ENCODE measurements around the gene PLIN5.

DNA sequence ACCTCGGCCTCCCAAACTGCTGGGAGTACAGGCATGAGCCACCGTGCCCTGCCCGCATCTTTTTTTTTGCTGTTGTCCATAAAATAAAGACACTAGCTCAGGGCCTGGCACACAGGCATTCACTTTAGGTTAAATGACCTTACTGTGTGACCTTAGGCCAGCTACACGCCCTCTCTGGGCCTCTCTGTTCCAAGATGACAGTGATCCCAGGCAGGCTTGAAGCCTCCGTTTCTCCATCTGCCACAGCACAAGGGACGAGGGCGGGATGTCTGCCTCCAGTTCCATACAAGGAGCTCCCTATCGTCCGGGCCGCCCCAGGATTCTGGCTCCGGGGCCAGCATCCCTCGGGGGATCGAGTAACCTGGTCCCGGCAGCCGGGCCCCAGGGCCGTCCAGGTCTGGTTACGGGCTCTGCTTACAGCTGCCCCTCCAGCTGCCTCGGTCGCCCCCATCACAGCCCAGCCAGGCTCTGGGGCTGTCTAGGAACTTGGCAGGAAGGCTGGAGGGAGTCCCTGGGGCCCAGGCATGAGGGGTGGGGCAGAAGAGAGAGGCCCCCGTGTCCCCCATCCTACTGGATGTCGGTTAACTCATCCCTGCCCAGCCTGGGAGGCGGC, 36.4 kb upstream of the PLIN5 start:
- TF ChIP-seq GATA3 (IDR thresholded peaks at IDR 0.05; ENCODE audit: low read depth, low read length) (no peak), GATA2 (IDR thresholded peaks at IDR 0.05; ENCODE audit: low read depth, low read length) (no peak)

Measured in SH-SY5Y (cell line).